Measurements from ENCODE around the gene TRIM31. TPM values are rescaled to one million over a fixed set of nuclear protein-coding genes. Genes with fewer than 3 reads are reported as not detected.

Gene TRIM31
- total and polyA plus RNA-seq, 10 donors: 0.09 to 0.14 TPM; not detected in 8

DNA sequence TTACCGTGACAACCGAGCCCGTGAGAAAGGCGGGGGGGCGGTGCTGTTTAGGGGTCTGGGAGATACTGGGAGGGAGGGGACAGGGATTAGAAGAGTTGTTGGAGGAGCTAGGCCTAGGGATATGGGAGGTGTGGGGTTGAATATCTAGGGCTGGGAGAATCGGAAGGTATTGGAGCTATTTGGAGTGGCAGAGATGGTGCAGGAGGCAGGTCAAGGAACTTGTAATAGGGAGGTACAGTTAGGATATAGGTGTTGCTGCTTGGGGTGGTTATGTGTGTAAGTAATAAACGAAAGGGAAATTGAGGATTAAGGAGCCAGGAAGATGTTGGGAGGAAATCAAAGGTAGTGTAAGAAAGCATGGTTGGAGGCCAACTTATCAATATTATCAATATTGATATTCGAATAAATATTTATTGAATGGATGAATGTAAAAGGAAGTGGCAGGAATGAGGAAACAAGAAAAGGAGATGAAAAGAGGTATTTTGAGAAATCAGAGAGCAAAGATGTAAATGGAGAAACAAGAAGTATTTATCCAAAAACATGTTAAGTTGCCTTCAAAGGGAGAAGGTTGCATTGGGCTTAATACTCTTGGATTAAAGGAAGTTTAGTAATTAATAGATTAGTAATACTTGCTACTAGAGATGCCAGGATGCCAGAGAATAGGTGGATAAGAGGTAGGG is 45.3 kb downstream of the TRIM31 start:
- peak overlapping the region; percentile 54 to 78 (median 65) for H3K4me3 ChIP-seq
- TF ChIP-seq POLR2AphosphoS5 (IDR thresholded peaks at IDR 0.05): no peak
- no peak for TF ChIP-seq POLR2A (IDR thresholded peaks at IDR 0.05)
- TF ChIP-seq, protein P1, sequence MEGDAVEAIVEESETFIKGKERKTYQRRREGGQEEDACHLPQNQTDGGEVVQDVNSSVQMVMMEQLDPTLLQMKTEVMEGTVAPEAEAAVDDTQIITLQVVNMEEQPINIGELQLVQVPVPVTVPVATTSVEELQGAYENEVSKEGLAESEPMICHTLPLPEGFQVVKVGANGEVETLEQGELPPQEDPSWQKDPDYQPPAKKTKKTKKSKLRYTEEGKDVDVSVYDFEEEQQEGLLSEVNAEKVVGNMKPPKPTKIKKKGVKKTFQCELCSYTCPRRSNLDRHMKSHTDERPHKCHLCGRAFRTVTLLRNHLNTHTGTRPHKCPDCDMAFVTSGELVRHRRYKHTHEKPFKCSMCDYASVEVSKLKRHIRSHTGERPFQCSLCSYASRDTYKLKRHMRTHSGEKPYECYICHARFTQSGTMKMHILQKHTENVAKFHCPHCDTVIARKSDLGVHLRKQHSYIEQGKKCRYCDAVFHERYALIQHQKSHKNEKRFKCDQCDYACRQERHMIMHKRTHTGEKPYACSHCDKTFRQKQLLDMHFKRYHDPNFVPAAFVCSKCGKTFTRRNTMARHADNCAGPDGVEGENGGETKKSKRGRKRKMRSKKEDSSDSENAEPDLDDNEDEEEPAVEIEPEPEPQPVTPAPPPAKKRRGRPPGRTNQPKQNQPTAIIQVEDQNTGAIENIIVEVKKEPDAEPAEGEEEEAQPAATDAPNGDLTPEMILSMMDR (IDR thresholded peaks at IDR 0.05 in 8 of 11, conservative IDR thresholded peaks at IDR 0.05 in 3 of 11): no peak
- peaks cover 0 to 24% (median 16%) of the 10 kb centered on the region in 7 donors for H3K27me3 ChIP-seq (replicated peaks in 1 of 7)
- no peaks in the 10 kb centered on the region for H3K9me3 ChIP-seq
- WGBS, 5 donors: 12 to 15% (median 13%) methylated on average over 8 of the region's 8 CpGs
- peaks cover 8 to 56% (median 31%) of the 10 kb centered on the region in 6 donors for H3K36me3 ChIP-seq
- peak; percentile 94 for DNase-seq
- peak overlapping the region; percentile 88 to 95 (median 92) for H3K27ac ChIP-seq
- intact Hi-C loops (cut with DNase I; ENCODE audit: low total_unique reads): no loop called here
- H3K4me1 ChIP-seq: peaks cover 23 to 78% (median 41%) of the 10 kb centered on the region in 6 donors

DNA sequence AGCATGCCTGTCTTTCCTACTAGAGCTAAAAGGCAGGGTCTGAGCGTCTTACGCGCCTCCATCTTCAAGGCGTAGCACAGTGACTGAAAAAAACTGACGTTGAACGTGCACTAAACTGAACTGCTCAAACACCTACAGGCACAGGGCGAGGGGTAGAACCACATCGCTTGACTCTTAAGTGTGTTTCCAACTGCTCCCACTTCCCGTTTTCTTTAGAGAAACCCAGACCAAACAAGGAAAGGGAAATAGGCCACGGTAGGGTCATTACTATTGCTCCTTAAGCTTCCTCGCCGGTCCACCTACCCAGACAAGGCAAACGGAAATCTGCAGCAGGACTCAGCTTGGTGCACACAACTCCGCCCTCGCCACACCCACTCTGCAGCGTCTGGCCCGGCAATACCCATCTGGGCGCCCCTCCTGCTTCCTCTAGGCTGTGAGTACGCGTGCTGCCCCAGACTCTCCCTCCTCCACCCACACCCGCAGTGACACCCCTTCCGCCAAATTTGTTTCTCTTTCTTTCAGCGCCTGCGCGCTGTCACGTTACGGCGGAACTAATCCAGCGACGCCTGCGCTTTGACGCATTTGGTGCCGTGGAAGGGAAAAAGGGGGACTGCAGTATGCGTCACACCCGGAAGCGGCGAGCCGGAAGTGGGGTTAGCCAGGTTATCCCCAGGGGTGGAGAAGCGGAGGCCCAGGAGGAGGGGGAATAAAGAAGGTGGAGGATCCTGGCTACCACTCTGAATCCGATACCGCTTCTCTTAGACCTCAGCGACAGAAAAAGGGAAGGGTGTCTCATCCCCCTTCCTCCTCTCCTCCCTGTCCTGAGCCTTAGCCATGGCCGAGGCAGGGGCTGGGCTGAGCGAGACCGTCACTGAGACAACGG is 46.1 kb downstream of the TRIM31 start, which contains the start of gene PPP1R11:
Gene PPP1R11, plus strand, starts transcription at position 622 of the 883 bp plus-strand sequence. Its CDS starts 213 bp downstream, at position 835.
- Histone ChIP-seq H3K9me3 (no peaks in the 10 kb centered on the region), H3K27me3 (replicated peaks in 1 of 7) (peaks cover 0 to 16% (median 9%) of the 10 kb centered on the region in 7 donors), H3K4me1 (peaks cover 29 to 83% (median 49%) of the 10 kb centered on the region in 6 donors), H3K4me3 (peak within 1 kb of the TSS; percentile 54 to 78 (median 65)), H3K27ac (peak within 1 kb of the TSS; percentile 88 to 95 (median 92)), H3K36me3 (peaks cover 8 to 56% (median 31%) of the 10 kb centered on the region in 6 donors)
- intact Hi-C loops (cut with DNase I; ENCODE audit: low total_unique reads): no loop called here
- TF ChIP-seq, protein P1 (IDR thresholded peaks at IDR 0.05 in 8 of 11, conservative IDR thresholded peaks at IDR 0.05 in 3 of 11): peak in 4 of 11 experiments; percentile 6 to 27 (median 18)
- peak; percentile 95 to 97 (median 96) for TF ChIP-seq POLR2AphosphoS5 (IDR thresholded peaks at IDR 0.05)
- TF ChIP-seq POLR2A (IDR thresholded peaks at IDR 0.05): peak in 2 of 3 donors; percentile 82 to 93
- WGBS, 5 donors: 0% methylated on average over 45 to 46 of the region's 46 CpGs
- DNase-seq: peak; percentile 99

DNA sequence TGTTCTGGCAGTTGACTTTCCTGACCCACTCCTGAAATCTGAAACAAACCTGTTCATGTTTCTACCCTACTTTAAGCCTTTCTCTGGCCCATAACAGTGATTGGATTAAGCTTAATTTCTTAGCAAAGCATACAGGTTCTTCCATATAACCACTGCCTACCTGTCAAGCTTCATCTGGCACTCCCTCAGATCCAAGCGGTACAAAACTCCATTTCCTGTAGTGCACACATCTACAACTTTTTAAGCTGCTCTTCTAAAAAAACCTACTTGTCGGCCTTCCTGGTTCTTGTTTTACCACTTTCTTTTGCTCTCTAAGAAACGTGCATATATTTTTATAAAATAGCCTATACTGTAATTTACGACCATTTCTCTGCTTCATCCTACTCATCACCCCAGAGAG is 46.8 kb downstream of the TRIM31 start:
- H3K4me3 ChIP-seq: peak overlapping the region; percentile 24 to 78 (median 64)
- intact Hi-C loops (cut with DNase I; ENCODE audit: low total_unique reads): no loop called here
- peaks cover 25 to 80% (median 49%) of the 10 kb centered on the region in 6 donors for H3K4me1 ChIP-seq
- H3K9me3 ChIP-seq: no peaks in the 10 kb centered on the region
- no peak for DNase-seq
- TF ChIP-seq, protein P1 (IDR thresholded peaks at IDR 0.05 in 8 of 11, conservative IDR thresholded peaks at IDR 0.05 in 3 of 11): no peak
- TF ChIP-seq POLR2AphosphoS5 (IDR thresholded peaks at IDR 0.05) (no peak), POLR2A (IDR thresholded peaks at IDR 0.05) (no peak)
- peak overlapping the region; percentile 86 to 95 (median 92) for H3K27ac ChIP-seq
- peaks cover 8 to 52% (median 31%) of the 10 kb centered on the region in 6 donors for H3K36me3 ChIP-seq
- WGBS, 5 donors: 6 to 12% (median 8%) methylated on average over 4 of the region's 4 CpGs
- peaks cover 0 to 9% (median 3%) of the 10 kb centered on the region in 7 donors for H3K27me3 ChIP-seq (replicated peaks in 1 of 7)

Data from spleen (tissue), 11 donors.